ENCODE results near the gene GRM4.

- TF ChIP-seq CTCF (IDR thresholded peaks at IDR 0.05): no peak
- no peak for TF ChIP-seq POLR2A (IDR thresholded peaks at IDR 0.05)
Measured at GRCh38 chr6:34044945-34045595, 100.8 kb downstream of the GRM4 start.
